Uterus (tissue), 2 donors: ENCODE results near the gene CFHR2.

ENCODE experiments used
- CTCF ChIP-seq, 4 experiments: fragments of 200-600 bp in 2 of 4; fragments of 450-650 bp in 2 of 4; sonication (generic) in 2 of 4; IDR thresholded peaks; one replicate each; pipeline ENCODE4 v1.5.1; 2016 to 2019; ENCODE audit warnings: antibody characterized with exemption in 4 of 4, mild to moderate bottlenecking in 2 of 4, moderate library complexity in 1 of 4
- POLR2A ChIP-seq, 2 donors: fragments of 450-650 bp; IDR thresholded peaks; one replicate each; pipeline ENCODE4 v1.6.1; 2016; ENCODE audit warnings: antibody characterized with exemption in 2 of 2, mild to moderate bottlenecking in 1 of 2, moderate library complexity in 1 of 2

GRCh38 chr1:197001828-197002227 is 58.3 kb downstream of the CFHR2 start:
- TF ChIP-seq POLR2A (IDR thresholded peaks at IDR 0.05) (no peak), CTCF (IDR thresholded peaks at IDR 0.05) (no peak)
